Gastroesophageal sphincter (tissue), 4 donors: Measurements from ENCODE around the gene RAD51B. TPM values are rescaled to one million over a fixed set of nuclear protein-coding genes. Genes with fewer than 3 reads are reported as not detected.
A peak's percentile ranks its signal among the peaks of the same experiment; 100 is the strongest.

Experiments used
- ATAC-seq: fragments of 150-250 bp; one replicate; pipeline ENCODE4 v1.9.1; 2016; ENCODE audit warnings: mild to moderate bottlenecking, moderate library complexity
- H3K27ac ChIP-seq, 4 donors: fragments of 200-600 bp; sonication (generic) in 3 of 4; 1 replicate in 3 of 4; 2 replicates in 1 of 4; pipeline ENCODE4 v1.5.1; 2016 to 2019
- H3K27me3 ChIP-seq: fragments of 200-600 bp; sonication (generic); one replicate; pipeline ENCODE4 v1.5.1; 2019
- H3K36me3 ChIP-seq, 2 donors: fragments of 200-600 bp; sonication (generic); one replicate each; pipeline ENCODE4 v1.5.1; 2019; ENCODE audit warnings: control low read depth in 1 of 2
- H3K4me1 ChIP-seq, 3 donors: fragments of 200-600 bp; sonication (generic); 1 replicate in 2 of 3; 2 replicates in 1 of 3; pipeline ENCODE4 v1.5.1; 2016 to 2019; ENCODE audit warnings: control low read depth in 2 of 3
- H3K4me3 ChIP-seq, 2 donors: fragments of 200-600 bp; sonication (generic); one replicate each; pipeline ENCODE4 v1.5.1; 2019; ENCODE audit warnings: mild to moderate bottlenecking in 1 of 2, moderate library complexity in 1 of 2
- H3K9me3 ChIP-seq, 3 donors: fragments of 200-600 bp; sonication (generic); one replicate each; pipeline ENCODE4 v1.5.1; 2017 to 2019; ENCODE audit warnings: control low read depth in 2 of 3
- CTCF ChIP-seq, 4 experiments: fragments of 200-600 bp in 2 of 4; fragments of 450-650 bp in 2 of 4; sonication (generic) in 1 of 4; IDR thresholded peaks; one replicate each; pipeline ENCODE4 v1.5.1; 2017 to 2019; ENCODE audit warnings: antibody characterized with exemption in 4 of 4, mild to moderate bottlenecking in 2 of 4, moderate library complexity in 2 of 4
- EP300 ChIP-seq: sonication (generic); formaldehyde crosslinking; IDR thresholded peaks from one replicate; pipeline ENCODE4 v1.6.1; 2017; ENCODE audit warnings: antibody characterized with exemption, mild to moderate bottlenecking
- POLR2A ChIP-seq, 2 donors: fragments of 450-650 bp; IDR thresholded peaks; one replicate each; pipeline ENCODE4 v1.6.1; 2017; ENCODE audit warnings: antibody characterized with exemption in 2 of 2, mild to moderate bottlenecking in 2 of 2, moderate library complexity in 1 of 2
- POLR2AphosphoS5 ChIP-seq: sonication (generic); formaldehyde crosslinking; IDR thresholded peaks from one replicate; pipeline ENCODE4 v1.6.1; 2017; ENCODE audit warnings: antibody characterized with exemption
- WGBS, 2 donors: methylation state at CpG; one replicate each; pipeline ENCODE4 v1.1.5; 2018; ENCODE audit warnings: low coverage in 1 of 2; 5-methylcytosine and 5-hydroxymethylcytosine counted together
- total RNA-seq, 4 donors: library from RNA; depleted of rRNA; stranded (reverse); fragments of >200 nt; gene quantifications; one replicate each; pipeline ENCODE4 v1.1.0, GENCODE V29; 2016

The RAD51B gene
- total RNA-seq, 4 donors from 2014 or later: 5.1 to 7.0 (median 6.0) TPM

- H3K27ac ChIP-seq: no peak overlapping the region
- TF ChIP-seq CTCF (IDR thresholded peaks at IDR 0.05) (no peak), EP300 (no peak), POLR2A (IDR thresholded peaks at IDR 0.05) (no peak), POLR2AphosphoS5 (no peak)
- H3K4me1 ChIP-seq: peaks cover 0 to 15% (median 0%) of the 10 kb centered on the region in 3 donors
- ATAC-seq: no peak
- H3K4me3 ChIP-seq: no peak overlapping the region
- WGBS, 2 donors: 89 to 100% methylated on average over 2 to 3 of the region's 3 CpGs
- H3K9me3 ChIP-seq: no peaks in the 10 kb centered on the region
- no peaks in the 10 kb centered on the region for H3K36me3 ChIP-seq
- H3K27me3 ChIP-seq: no peaks in the 10 kb centered on the region
Measured at GRCh38 chr14:68262567-68262966, 443.0 kb downstream of the RAD51B start.

GRCh38 chr14:68263563-68264259 is 444.1 kb downstream of the RAD51B start:
- H3K4me1 ChIP-seq: peaks cover 0 to 22% (median 0%) of the 10 kb centered on the region in 3 donors

GRCh38 chr14:68264260-68264569 is 444.6 kb downstream of the RAD51B start:
- peaks cover 0 to 27% (median 0%) of the 10 kb centered on the region in 3 donors for H3K4me1 ChIP-seq
- H3K27ac ChIP-seq: no peak overlapping the region
- no peaks in the 10 kb centered on the region for H3K9me3 ChIP-seq
- 82 to 100% methylated on average over 2 of the region's 2 CpGs for WGBS, 2 donors
- H3K4me3 ChIP-seq: no peak overlapping the region
- no peaks in the 10 kb centered on the region for H3K36me3 ChIP-seq
- no peak for TF ChIP-seq POLR2AphosphoS5
- TF ChIP-seq POLR2A (IDR thresholded peaks at IDR 0.05): no peak
- no peak for TF ChIP-seq CTCF (IDR thresholded peaks at IDR 0.05)
- no peak for TF ChIP-seq EP300
- no peaks in the 10 kb centered on the region for H3K27me3 ChIP-seq
- ATAC-seq: no peak

More at GRCh38 chr14:68263563-68264259, 444.1 kb downstream of the RAD51B start:
- WGBS, 2 donors: 79 to 81% methylated on average over 3 of the region's 3 CpGs
- no peak overlapping the region for H3K27ac ChIP-seq
- H3K27me3 ChIP-seq: no peaks in the 10 kb centered on the region
- TF ChIP-seq EP300 (no peak), CTCF (IDR thresholded peaks at IDR 0.05) (no peak), POLR2AphosphoS5 (no peak), POLR2A (IDR thresholded peaks at IDR 0.05) (no peak)
- H3K36me3 ChIP-seq: no peaks in the 10 kb centered on the region
- no peaks in the 10 kb centered on the region for H3K9me3 ChIP-seq
- ATAC-seq: no peak
- no peak overlapping the region for H3K4me3 ChIP-seq

- Histone ChIP-seq H3K36me3 (no peaks in the 10 kb centered on the region), H3K27me3 (no peaks in the 10 kb centered on the region), H3K4me1 (peaks cover 0 to 40% (median 0%) of the 10 kb centered on the region in 3 donors), H3K4me3 (no peak overlapping the region), H3K27ac (no peak overlapping the region), H3K9me3 (no peaks in the 10 kb centered on the region)
- 89 to 92% methylated on average over 5 to 7 of the region's 7 CpGs for WGBS, 2 donors
- TF ChIP-seq CTCF (IDR thresholded peaks at IDR 0.05) (no peak), POLR2AphosphoS5 (no peak), EP300 (no peak), POLR2A (IDR thresholded peaks at IDR 0.05) (no peak)
- no peak for ATAC-seq
Measured at GRCh38 chr14:68266998-68267397, 447.4 kb downstream of the RAD51B start.

- Histone ChIP-seq H3K4me1 (peaks cover 0 to 43% (median 0%) of the 10 kb centered on the region in 3 donors), H3K4me3 (no peak overlapping the region), H3K36me3 (no peaks in the 10 kb centered on the region), H3K9me3 (no peaks in the 10 kb centered on the region), H3K27me3 (no peaks in the 10 kb centered on the region), H3K27ac (peak overlapping the region in 3 of 4 donors; percentile 34 to 52 (median 40))
- TF ChIP-seq CTCF (IDR thresholded peaks at IDR 0.05) (no peak), POLR2A (IDR thresholded peaks at IDR 0.05) (no peak), POLR2AphosphoS5 (no peak), EP300 (no peak)
- 85 to 91% methylated on average over 2 of the region's 2 CpGs for WGBS, 2 donors
- no peak for ATAC-seq
Measured at GRCh38 chr14:68268197-68268596, 448.6 kb downstream of the RAD51B start.
